HCT116 (cell line): Measurements from ENCODE around the gene DLEU7. TPM values are rescaled to one million over a fixed set of nuclear protein-coding genes. Genes with fewer than 3 reads are reported as not detected.

Source experiments
- ATAC-seq: fragments of 200-7000 bp; cut with Tn5 transposase; 2 replicates; pipeline ENCODE4 v1.9.1; 2020; ENCODE audit warnings: mild to moderate bottlenecking, moderate library complexity
- BruUV-seq: library from RNA; stranded (reverse); fragments of 400-500 nt; replicated peaks from 2 replicates; lab custom pipeline; 2021; lab: Mats Ljungman, UMichigan
- CTCF ChIA-PET: fragments of 300-600 bp; sonication (Branson Sonifier 250); formaldehyde crosslinking; loops from one replicate; lab custom pipeline; 2021; ENCODE audit warnings: antibody characterized with exemption; lab: Charles Lee
- POLR2A ChIA-PET: fragments of 300-600, 350-600 bp; sonication (Branson Sonifier 250); formaldehyde crosslinking; loops from one replicate; lab custom pipeline; 2021; ENCODE audit warnings: antibody characterized with exemption; lab: Charles Lee
- RAD21 ChIA-PET, 2 experiments: fragments of 300-600 bp; sonication (Branson Sonifier 250); formaldehyde crosslinking; loops; one replicate each; lab custom pipeline; 2023; ENCODE audit warnings: low total read pairs in 2 of 2; ENCODE audit not compliant: uncharacterized antibody in 2 of 2, unreplicated experiment in 2 of 2, low non-redundant PET in 1 of 2; lab: Charles Lee
- DNase-seq: peaks from one replicate; pipeline ENCODE4 v3.0.0-alpha.2; 2010; ENCODE audit warnings: low read depth, low spot score
- H2AFZ ChIP-seq: fragments of 200-600 bp; shearing (Covaris generic), sonication (generic); 2 replicates; pipeline ENCODE4 v1.6.1; 2017; ENCODE audit warnings: low read depth, mixed run types, mixed read lengths, antibody characterized with exemption, low read length; ENCODE audit not compliant: poor library complexity, severe bottlenecking
- H3K27ac ChIP-seq: 2 replicates; pipeline ENCODE4 v1.5.1; 2012; ENCODE audit warnings: low read depth, low read length
- H3K27me3 ChIP-seq: fragments of 200-600 bp; sonication (generic); 2 replicates; pipeline ENCODE4 v1.6.1; 2016; ENCODE audit warnings: mixed run types, low read length, mixed read lengths; ENCODE audit not compliant: insufficient read depth
- H3K36me3 ChIP-seq, 2 experiments: fragments of 200-500 bp in 1 of 2; fragments of 200-600 bp in 1 of 2; sonication (Bioruptor generic) in 1 of 2; sonication (generic) in 1 of 2; 2 replicates each; pipeline versions ENCODE4 v1.5.1 to v1.6.1; 2014 to 2016; ENCODE audit warnings: low read length in 2 of 2, inconsistent platforms in 1 of 2, mixed read lengths in 1 of 2, mixed run types in 1 of 2; ENCODE audit not compliant: insufficient read depth in 2 of 2, control insufficient read depth in 1 of 2
- H3K4me1 ChIP-seq, 2 experiments: fragments of 200-600 bp in 1 of 2; sonication (generic) in 1 of 2; 2 replicates each; pipeline versions ENCODE4 v1.5.1 to v1.6.1; 2012 to 2017; ENCODE audit warnings: low read length in 2 of 2, inconsistent platforms in 1 of 2, mild to moderate bottlenecking in 1 of 2, mixed read lengths in 1 of 2, mixed run types in 1 of 2, moderate library complexity in 1 of 2; ENCODE audit not compliant: insufficient read depth in 2 of 2, control insufficient read depth in 1 of 2
- H3K4me2 ChIP-seq: fragments of 200-600 bp; sonication (generic); 2 replicates; pipeline ENCODE4 v1.6.1; 2017; ENCODE audit warnings: mixed run types, low read length, mixed read lengths
- H3K4me3 ChIP-seq, 2 experiments: fragments of 200-600 bp in 1 of 2; sonication (generic) in 1 of 2; replicated peaks in 1 of 2; 2 replicates each; pipeline ENCODE4 v1.5.1; 2011 to 2016; ENCODE audit warnings: low read length in 2 of 2, control low read depth in 1 of 2, low read depth in 1 of 2, mild to moderate bottlenecking in 1 of 2, mixed read lengths in 1 of 2, mixed run types in 1 of 2
- H3K79me2 ChIP-seq: fragments of 200-600 bp; sonication (generic); 2 replicates; pipeline ENCODE4 v1.6.1; 2017; ENCODE audit warnings: mild to moderate bottlenecking, mixed run types, low read length, moderate library complexity, mixed read lengths; ENCODE audit not compliant: insufficient read depth
- H3K9ac ChIP-seq: fragments of 200-600 bp; sonication (generic); 2 replicates; pipeline ENCODE4 v1.6.1; 2016; ENCODE audit warnings: low read length, mixed read lengths
- H3K9me2 ChIP-seq: fragments of 200-600 bp; sonication (generic), shearing (Covaris generic); 2 replicates; pipeline ENCODE4 v1.6.1; 2017; ENCODE audit warnings: mixed run types, mild to moderate bottlenecking, moderate library complexity; ENCODE audit not compliant: insufficient read depth
- H3K9me3 ChIP-seq, 2 experiments: fragments of 200-500 bp in 1 of 2; fragments of 200-600 bp in 1 of 2; sonication (Bioruptor generic) in 1 of 2; sonication (generic) in 1 of 2; 2 replicates each; pipeline ENCODE4 v1.6.1; 2014 to 2017; ENCODE audit warnings: low read length in 2 of 2, mixed read lengths in 2 of 2, inconsistent platforms in 1 of 2, low read depth in 1 of 2, mild to moderate bottlenecking in 1 of 2, mixed run types in 1 of 2, moderate library complexity in 1 of 2; ENCODE audit not compliant: control insufficient read depth in 1 of 2, insufficient read depth in 1 of 2
- H4K20me1 ChIP-seq: fragments of 200-600 bp; sonication (generic), shearing (Covaris generic); 2 replicates; pipeline ENCODE4 v1.6.1; 2017; ENCODE audit warnings: mixed run types, mild to moderate bottlenecking, moderate library complexity; ENCODE audit not compliant: insufficient read depth
- CBX3 ChIP-seq: IDR thresholded peaks from 2 replicates; pipeline ENCODE4 v1.6.1; 2012; ENCODE audit warnings: low read depth
- EGR1 ChIP-seq: IDR thresholded peaks from 2 replicates; pipeline ENCODE4 v1.6.1; 2012; ENCODE audit warnings: low read depth
- ELF1 ChIP-seq: IDR thresholded peaks from 2 replicates; pipeline ENCODE4 v1.6.1; 2012; ENCODE audit warnings: low read depth, borderline replicate concordance
- EZH2 ChIP-seq: fragments of 200-600 bp; sonication (generic); IDR thresholded peaks from 2 replicates; pipeline ENCODE4 v1.6.1; 2017; ENCODE audit warnings: antibody characterized with exemption, mixed run types
- EZH2phosphoT487 ChIP-seq: fragments of 200-600 bp; IDR thresholded peaks from 2 replicates; pipeline ENCODE4 v1.6.1; 2018; ENCODE audit warnings: antibody characterized with exemption, borderline replicate concordance
- FOSL1 ChIP-seq: IDR thresholded peaks from 2 replicates; pipeline ENCODE4 v1.6.1; 2012; ENCODE audit warnings: low read depth
- JUND ChIP-seq: IDR thresholded peaks from 2 replicates; pipeline ENCODE4 v1.6.1; 2012
- POLR2AphosphoS5 ChIP-seq: IDR thresholded peaks from 2 replicates; pipeline ENCODE4 v1.6.1; 2011; ENCODE audit warnings: mild to moderate bottlenecking, low read depth, low read length, moderate library complexity
- RAD21 ChIP-seq: IDR thresholded peaks from 2 replicates; pipeline ENCODE4 v1.6.1; 2012; ENCODE audit warnings: low read depth, mild to moderate bottlenecking
- REST ChIP-seq: IDR thresholded peaks from 2 replicates; pipeline ENCODE4 v1.6.1; 2012; ENCODE audit warnings: low read depth
- SP1 ChIP-seq: IDR thresholded peaks from 2 replicates; pipeline ENCODE4 v1.6.1; 2012; ENCODE audit warnings: low read depth
- SRF ChIP-seq: IDR thresholded peaks from 2 replicates; pipeline ENCODE4 v1.6.1; 2012; ENCODE audit warnings: low read depth
- TCF7L2 ChIP-seq: IDR thresholded peaks from 2 replicates; pipeline ENCODE4 v1.7.0; 2011; ENCODE audit warnings: borderline replicate concordance, inconsistent platforms; ENCODE audit not compliant: insufficient read depth, insufficient read length; ENCODE audit errors: extremely low read depth
- intact Hi-C: fragments of 100-400 bp; cut with micrococcal nuclease; formaldehyde crosslinking; loops from 2 replicates; pipeline ENCODE4 v1.10.0; 2022
- total RNA-seq: library from RNA; stranded (reverse); gene quantifications from one replicate; pipeline ENCODE4 v1.2.1, GENCODE V29; 2021; ENCODE audit not compliant: unreplicated experiment
- TF ChIP-seq, protein P1 (sequence below): IDR thresholded peaks from 2 replicates; pipeline ENCODE4 v1.6.1; 2012

Gene DLEU7
- total RNA-seq, 1 experiment from 2014 or later: not detected

DNA sequence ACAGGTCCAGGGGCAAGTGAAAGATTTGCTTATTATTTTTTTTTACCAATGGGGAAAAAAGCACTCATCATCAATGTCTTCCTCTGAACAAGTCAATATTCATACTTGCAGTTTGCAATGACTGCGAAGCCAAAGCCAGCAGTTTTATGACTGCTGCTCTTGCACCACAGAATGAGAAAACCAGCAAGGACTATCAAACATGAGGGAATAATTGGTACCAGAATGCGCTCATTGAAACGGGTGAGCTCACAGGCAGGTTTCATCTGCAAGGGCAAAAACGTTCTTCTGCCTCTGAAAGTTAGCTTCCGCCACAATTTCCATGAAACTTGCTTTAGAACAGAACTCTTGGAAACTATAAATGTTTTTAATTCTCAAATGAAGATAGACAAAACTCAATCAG lies 5.5 kb downstream of the DLEU7 start:
- RAD21 ChIA-PET: no interaction called here
- CTCF ChIA-PET: no interaction called here
- Histone ChIP-seq H3K4me1 (no peaks in the 10 kb centered on the region), H3K9me2 (no peaks in the 10 kb centered on the region), H2AFZ (no peak overlapping the region), H3K27me3 (no peaks in the 10 kb centered on the region), H3K27ac (no peak overlapping the region), H3K36me3 (no peaks in the 10 kb centered on the region), H3K9ac (no peak overlapping the region), H3K4me3 (no peak overlapping the region), H3K79me2 (no peaks in the 10 kb centered on the region), H4K20me1 (no peaks in the 10 kb centered on the region), H3K4me2 (no peak overlapping the region), H3K9me3 (no peaks in the 10 kb centered on the region)
- POLR2A ChIA-PET: no interaction called here
- TF ChIP-seq EZH2 (no peak), POLR2AphosphoS5 (no peak), FOSL1 (no peak), EGR1 (no peak), CBX3 (no peak), RAD21 (no peak), REST (no peak), ELF1 (no peak), TCF7L2 (no peak), EZH2phosphoT487 (no peak), SRF (no peak), SP1 (no peak), JUND (no peak)
- TF ChIP-seq, protein P1, sequence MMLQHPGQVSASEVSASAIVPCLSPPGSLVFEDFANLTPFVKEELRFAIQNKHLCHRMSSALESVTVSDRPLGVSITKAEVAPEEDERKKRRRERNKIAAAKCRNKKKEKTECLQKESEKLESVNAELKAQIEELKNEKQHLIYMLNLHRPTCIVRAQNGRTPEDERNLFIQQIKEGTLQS: no peak
- DNase-seq: no peak
- intact Hi-C loops: no loop called here
- ATAC-seq: no peak
- no TSS peak for BruUV-seq
